GM12873 (cell line): ENCODE data around the gene LMCD1.

ENCODE experiments used
- TF ChIP-seq, protein P1 (sequence below): IDR thresholded peaks from 2 replicates; pipeline ENCODE4 v1.5.1; 2012; ENCODE audit warnings: low read depth, mild to moderate bottlenecking, moderate library complexity, low read length, control low read depth; ENCODE audit not compliant: insufficient read depth; ENCODE audit errors: missing control alignments

Gene LMCD1, protein sequence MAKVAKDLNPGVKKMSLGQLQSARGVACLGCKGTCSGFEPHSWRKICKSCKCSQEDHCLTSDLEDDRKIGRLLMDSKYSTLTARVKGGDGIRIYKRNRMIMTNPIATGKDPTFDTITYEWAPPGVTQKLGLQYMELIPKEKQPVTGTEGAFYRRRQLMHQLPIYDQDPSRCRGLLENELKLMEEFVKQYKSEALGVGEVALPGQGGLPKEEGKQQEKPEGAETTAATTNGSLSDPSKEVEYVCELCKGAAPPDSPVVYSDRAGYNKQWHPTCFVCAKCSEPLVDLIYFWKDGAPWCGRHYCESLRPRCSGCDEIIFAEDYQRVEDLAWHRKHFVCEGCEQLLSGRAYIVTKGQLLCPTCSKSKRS

DNA sequence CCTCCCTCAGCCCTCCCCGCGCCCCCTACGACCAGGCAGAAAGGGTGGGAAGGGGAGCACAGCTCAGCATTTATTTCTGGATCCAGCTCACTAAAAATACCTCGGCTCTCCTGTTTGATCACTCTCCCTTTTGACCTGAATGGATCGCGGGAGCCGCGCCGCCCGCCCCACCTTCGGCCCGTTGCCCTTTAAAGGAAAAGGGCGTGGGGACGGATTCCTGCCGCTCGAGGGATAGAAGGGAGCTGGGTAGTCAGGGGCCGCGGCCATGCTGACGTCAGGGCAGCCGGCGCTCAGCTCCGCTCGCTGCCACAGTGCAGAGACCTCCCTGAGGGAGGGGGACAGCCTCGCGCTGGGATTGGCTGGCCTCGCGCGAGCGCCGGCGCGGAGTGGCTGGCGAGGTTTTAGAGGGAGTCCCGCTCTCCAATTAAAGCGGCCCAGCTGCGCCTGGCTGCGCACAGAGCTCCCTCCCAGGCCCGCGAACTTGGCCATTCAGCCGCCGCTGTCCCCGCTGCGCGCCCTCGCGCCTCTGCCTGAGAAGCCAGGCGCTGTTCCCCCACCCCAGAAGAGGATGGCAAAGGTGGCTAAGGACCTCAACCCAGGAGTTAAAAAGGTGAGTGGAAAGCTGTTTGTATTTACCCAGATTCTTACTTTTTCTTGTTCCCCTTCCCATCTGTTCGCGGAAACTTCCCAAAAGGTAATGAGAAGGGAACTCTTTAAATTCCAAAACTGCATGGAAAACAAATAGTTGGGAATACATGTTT is at the start of gene LMCD1:
TSS of gene LMCD1 (plus strand) at position 453 of the 761 bp plus-strand sequence. CDS start at position 569, 116 bp downstream.
- TF ChIP-seq, protein P1, sequence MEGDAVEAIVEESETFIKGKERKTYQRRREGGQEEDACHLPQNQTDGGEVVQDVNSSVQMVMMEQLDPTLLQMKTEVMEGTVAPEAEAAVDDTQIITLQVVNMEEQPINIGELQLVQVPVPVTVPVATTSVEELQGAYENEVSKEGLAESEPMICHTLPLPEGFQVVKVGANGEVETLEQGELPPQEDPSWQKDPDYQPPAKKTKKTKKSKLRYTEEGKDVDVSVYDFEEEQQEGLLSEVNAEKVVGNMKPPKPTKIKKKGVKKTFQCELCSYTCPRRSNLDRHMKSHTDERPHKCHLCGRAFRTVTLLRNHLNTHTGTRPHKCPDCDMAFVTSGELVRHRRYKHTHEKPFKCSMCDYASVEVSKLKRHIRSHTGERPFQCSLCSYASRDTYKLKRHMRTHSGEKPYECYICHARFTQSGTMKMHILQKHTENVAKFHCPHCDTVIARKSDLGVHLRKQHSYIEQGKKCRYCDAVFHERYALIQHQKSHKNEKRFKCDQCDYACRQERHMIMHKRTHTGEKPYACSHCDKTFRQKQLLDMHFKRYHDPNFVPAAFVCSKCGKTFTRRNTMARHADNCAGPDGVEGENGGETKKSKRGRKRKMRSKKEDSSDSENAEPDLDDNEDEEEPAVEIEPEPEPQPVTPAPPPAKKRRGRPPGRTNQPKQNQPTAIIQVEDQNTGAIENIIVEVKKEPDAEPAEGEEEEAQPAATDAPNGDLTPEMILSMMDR = no peak

DNA sequence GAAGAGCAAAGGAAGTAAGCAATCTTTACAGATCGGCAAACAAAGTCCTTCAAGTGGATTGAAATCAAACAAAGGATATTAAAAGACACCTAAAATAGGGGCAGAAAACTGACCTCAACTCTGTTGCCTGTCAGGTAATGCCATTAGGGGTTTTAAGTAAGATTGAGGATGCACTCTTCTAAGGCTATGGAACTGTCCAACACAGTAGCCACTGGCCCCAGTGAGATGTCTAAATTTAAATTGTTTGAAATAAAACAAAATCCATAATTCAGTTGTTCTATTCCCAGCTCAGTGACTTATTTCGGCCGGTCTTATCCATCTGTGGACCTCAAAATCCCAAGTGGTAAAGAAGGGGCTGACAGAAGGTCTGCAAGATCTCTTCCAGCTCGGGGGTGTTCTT is 49.5 kb upstream of the LMCD1 start:
- TF ChIP-seq, protein P1 = no peak

DNA sequence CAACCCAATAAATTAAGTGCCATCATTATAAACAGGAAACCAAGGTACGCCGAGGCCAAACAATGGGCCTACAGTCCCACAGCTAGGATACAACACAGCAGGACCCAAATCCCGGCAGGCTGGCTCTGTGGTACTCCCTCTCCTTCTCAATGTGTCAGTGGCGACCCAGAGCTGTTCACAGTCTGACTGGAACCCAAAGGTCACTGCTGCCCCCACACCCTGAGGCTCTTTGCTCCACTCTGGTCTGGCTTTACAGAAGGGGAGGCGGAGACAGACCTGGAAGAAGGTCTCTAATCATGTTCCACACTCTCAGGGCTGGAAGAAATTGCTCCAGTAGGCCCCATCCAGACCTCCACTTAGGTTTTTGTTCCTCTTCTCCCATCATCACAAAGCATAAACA is 48.5 kb upstream of the LMCD1 start:
- TF ChIP-seq, protein P1 = no peak

DNA sequence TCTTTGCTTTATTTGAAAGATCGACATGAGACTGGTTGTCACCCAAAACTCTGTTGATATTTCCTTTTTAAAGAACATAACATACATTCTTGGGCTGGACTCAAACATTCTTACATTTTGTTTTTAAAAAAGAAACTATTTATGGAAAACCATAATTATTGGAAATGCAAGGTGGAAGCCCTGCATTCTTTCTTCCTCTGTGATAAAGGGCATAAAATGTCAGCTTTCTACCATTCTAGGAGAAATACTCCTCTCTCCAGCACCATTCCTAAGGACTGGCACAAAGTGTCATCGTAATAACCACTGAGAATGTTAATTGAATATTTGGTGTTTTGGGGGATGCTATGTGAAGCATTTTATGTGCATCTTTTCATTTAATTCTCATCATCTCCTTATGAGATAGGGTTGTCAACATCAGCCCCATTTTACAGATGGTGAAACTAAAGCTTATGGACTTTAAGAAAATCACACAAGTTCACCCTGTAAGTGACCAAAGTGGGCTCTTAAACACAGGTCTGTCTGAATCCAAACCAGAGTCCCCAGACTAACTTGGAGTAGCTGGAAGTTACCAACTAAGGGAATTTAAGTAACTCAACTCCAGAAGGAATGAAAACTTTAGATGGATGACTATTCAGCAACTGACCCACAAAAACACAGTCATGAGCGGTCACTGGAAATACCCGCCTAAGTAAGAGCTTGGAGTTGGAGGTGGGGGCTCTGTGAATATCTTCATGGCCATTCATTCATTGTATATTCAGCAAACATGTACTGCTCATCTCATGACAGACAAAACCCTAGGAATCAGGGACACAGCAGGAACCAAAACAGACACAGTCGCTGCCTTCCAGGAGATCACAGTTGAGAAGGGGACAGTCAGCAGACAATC is 45.9 kb upstream of the LMCD1 start:
- TF ChIP-seq, protein P1 = no peak

DNA sequence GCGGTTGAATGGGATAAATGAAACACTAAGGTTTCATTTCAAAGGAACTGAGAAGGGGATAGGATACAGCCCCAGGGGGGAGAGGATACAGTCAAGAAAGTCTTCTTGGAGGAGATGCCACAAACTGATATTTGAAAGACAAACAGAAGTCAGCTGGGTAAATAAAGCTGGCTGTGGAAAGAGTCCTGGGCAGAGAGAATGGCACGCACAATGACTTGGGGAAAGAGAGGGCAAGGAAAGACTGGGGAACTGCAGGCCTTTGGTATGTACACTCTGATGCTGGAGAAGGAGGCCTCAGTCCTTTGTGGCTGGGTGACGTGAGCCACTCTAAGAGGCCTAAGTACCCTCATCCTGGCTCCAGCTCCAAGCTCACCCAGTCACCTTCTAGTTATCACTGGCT is 45.2 kb upstream of the LMCD1 start:
- TF ChIP-seq, protein P1 = no peak

DNA sequence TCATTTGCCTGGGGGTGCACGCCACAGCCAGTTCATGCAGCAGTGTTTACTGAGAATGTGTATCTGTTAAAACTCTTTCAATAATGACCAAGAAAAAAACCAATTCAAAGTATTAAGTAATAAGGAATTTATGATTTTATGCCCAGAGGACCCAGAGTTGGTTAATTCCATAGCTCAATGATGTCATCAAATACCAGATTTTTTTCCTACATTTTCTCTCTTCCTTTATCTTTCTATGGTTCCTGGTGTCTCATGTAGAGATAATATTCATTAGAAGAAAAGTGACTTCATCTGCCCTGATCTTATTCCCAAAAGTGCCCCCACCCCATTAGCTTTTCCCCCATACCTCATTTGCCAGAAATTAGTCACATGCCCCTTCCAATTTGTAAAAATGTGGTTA is 44.6 kb upstream of the LMCD1 start:
- TF ChIP-seq, protein P1 = no peak

DNA sequence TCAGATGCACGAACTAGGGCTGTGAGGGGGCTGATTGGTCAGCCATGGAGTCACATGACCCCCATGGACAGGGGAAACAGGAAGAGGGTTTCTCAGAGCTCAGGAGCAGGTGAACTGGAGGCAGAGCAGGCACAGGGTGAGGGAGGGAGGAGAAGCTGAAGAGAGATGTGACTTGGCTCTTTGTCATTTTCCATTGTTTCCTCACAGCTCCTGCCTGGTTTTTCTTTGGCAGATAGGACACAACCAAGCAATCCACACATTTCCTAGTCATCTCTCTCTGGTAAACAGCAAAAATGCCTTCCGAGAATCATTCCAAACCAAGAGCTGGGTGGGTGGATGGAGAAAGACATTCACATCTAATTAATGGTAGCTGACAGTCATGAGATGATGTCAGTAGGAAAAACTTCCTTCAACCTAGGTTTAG is 43.4 kb upstream of the LMCD1 start:
- TF ChIP-seq, protein P1 = no peak
